GM12875 (cell line): ENCODE data around the gene AIF1.

ENCODE experiments used
- H3K4me3 ChIP-seq: one replicate; pipeline ENCODE4 v1.5.1; 2011; ENCODE audit warnings: low read depth, low read length, control low read depth
- CTCF ChIP-seq: IDR thresholded peaks from 2 replicates; pipeline ENCODE4 v1.5.1; 2011; ENCODE audit warnings: low read depth, mild to moderate bottlenecking, control low read depth, inconsistent platforms, low read length, moderate library complexity, borderline replicate concordance; ENCODE audit not compliant: insufficient read depth

Gene AIF1

GRCh38 chr6:31579119-31579505 lies 35.9 kb upstream of the AIF1 start:
- H3K4me3 ChIP-seq = no peak overlapping the region

GRCh38 chr6:31579546-31580437 lies 35.2 kb upstream of the AIF1 start:
- TF ChIP-seq CTCF = no peak
- peak overlapping the region; percentile 64 for H3K4me3 ChIP-seq

More at GRCh38 chr6:31579119-31579505, 35.9 kb upstream of the AIF1 start:
- no peak for TF ChIP-seq CTCF

- TF ChIP-seq CTCF = no peak
- H3K4me3 ChIP-seq = peak overlapping the region; percentile 64
Observed at GRCh38 chr6:31580438-31580740, 34.6 kb upstream of the AIF1 start.

- peak overlapping the region; percentile 64 for H3K4me3 ChIP-seq
- TF ChIP-seq CTCF = peak; percentile 98
Observed at GRCh38 chr6:31580807-31581433, 34.1 kb upstream of the AIF1 start.

GRCh38 chr6:31581434-31582229 lies 33.4 kb upstream of the AIF1 start:
- TF ChIP-seq CTCF = no peak
- H3K4me3 ChIP-seq = peak overlapping the region; percentile 64

- TF ChIP-seq CTCF = no peak
Observed at GRCh38 chr6:31582230-31582643, 32.8 kb upstream of the AIF1 start, which contains the start of gene LTB. TSS of gene LTB (minus strand) at chr6:31582424. CDS start at chr6:31582417, 7 bp downstream.

More at GRCh38 chr6:31582230-31582643, 32.8 kb upstream of the AIF1 start, which contains the start of gene LTB:
- peak within 1 kb of the TSS; percentile 64 for H3K4me3 ChIP-seq
